ENCODE data around the gene EBLN1. TPM values are rescaled to one million over a fixed set of nuclear protein-coding genes. Genes with fewer than 3 reads are reported as not detected.

Gene EBLN1
- total and polyA plus RNA-seq, 2 of the 13 experiments (the other 11 are each of a cell fraction or from before 2014, with no cell fraction given): not detected

DNA sequence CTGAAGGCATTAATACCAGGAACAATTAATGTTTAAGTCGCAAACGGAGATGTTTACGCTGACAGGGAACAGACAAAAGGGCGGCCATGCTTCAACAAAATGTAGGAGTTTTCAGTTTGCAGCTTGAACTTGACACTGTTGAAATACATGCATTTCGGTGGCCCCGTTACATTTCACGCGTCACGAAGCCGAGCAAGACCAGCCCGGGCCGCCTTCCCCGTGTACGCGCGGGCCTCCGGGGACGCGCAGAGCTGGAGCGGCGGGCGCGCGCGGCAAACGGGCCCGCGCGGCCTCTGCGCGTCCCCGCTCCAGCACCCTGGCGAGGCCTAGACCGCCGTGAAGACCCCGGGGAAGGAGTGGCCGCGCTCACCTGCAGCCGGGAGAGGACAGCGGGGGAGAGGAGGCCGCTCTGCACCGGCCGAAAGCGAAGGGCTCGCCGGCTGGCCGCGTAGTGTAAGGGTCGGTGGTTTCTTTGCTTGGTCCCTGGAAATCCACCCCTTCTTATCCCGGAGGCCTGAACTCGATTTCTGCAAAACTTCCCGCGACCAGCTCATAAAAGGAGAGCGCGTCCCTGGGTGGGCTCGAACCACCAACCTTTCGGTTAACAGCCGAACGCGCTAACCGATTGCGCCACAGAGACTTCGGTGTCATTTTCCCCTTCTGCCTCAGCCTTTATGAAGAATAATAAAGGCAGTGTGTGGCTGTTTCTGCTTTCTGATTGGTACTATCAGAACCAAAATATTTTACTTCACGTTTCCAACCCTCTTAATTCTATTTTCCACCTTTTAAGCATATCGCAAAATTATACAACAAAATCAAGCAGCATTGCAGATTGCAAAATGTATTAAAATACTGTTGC is 11.4 kb upstream of the EBLN1 start (continued):
- TF ChIP-seq, protein P1, sequence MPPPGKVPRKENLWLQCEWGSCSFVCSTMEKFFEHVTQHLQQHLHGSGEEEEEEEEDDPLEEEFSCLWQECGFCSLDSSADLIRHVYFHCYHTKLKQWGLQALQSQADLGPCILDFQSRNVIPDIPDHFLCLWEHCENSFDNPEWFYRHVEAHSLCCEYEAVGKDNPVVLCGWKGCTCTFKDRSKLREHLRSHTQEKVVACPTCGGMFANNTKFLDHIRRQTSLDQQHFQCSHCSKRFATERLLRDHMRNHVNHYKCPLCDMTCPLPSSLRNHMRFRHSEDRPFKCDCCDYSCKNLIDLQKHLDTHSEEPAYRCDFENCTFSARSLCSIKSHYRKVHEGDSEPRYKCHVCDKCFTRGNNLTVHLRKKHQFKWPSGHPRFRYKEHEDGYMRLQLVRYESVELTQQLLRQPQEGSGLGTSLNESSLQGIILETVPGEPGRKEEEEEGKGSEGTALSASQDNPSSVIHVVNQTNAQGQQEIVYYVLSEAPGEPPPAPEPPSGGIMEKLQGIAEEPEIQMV (CRISPR knock-in tag; IDR thresholded peaks at IDR 0.05; ENCODE audit: low read depth): 0 out of 2 replicates have a peak, but pooled peaks have one; percentile 33
- no peak for TF ChIP-seq CENPBD1 (CRISPR knock-in tag; IDR thresholded peaks at IDR 0.05; ENCODE audit: borderline replicate concordance, low read depth)
- no peak; the same call in 1 of the 2 replicates for TF ChIP-seq NR2F2 (IDR thresholded peaks at IDR 0.05; ENCODE audit: borderline replicate concordance, low read depth)
- no peak for TF ChIP-seq NFATC3 (CRISPR knock-in tag; IDR thresholded peaks at IDR 0.05)
- TF ChIP-seq ZNF546 (CRISPR knock-in tag; conservative IDR thresholded peaks at IDR 0.05): no peak
- no peak for TF ChIP-seq CREB3 (CRISPR knock-in tag; IDR thresholded peaks at IDR 0.05)
- TF ChIP-seq TMF1 (CRISPR knock-in tag; IDR thresholded peaks at IDR 0.05; ENCODE audit: low read depth): peak; percentile 52; the same call in 1 of the 2 replicates
- 0 out of 2 replicates have a peak, but pooled peaks have one; percentile 72 for TF ChIP-seq FOXC1 (CRISPR knock-in tag; IDR thresholded peaks at IDR 0.05; ENCODE audit: borderline replicate concordance)
- TF ChIP-seq ZNF451 (CRISPR knock-in tag; IDR thresholded peaks at IDR 0.05): no peak
- no peak for TF ChIP-seq ZNF121 (CRISPR knock-in tag; IDR thresholded peaks at IDR 0.05)
- peak; percentile 53; the same call in 1 of the 2 replicates for TF ChIP-seq ZNF607 (CRISPR knock-in tag; IDR thresholded peaks at IDR 0.05; ENCODE audit: borderline replicate concordance)
- TF ChIP-seq ARNT2 (CRISPR knock-in tag; IDR thresholded peaks at IDR 0.05; ENCODE audit: low read depth): peak; percentile 63
- TF ChIP-seq PAX8 (CRISPR knock-in tag; IDR thresholded peaks at IDR 0.05; ENCODE audit: borderline replicate concordance): no peak
- peak; percentile 47; the same call in 1 of the 2 replicates for TF ChIP-seq ZNF263 (CRISPR knock-in tag; IDR thresholded peaks at IDR 0.05)
- TF ChIP-seq RBM22 (optimal IDR thresholded peaks at IDR 0.05; ENCODE audit: low read length): peak; percentile 91
- no peak for TF ChIP-seq HMGA1 (CRISPR knock-in tag; conservative IDR thresholded peaks at IDR 0.05)
- no peak for TF ChIP-seq ZNF615 (CRISPR knock-in tag; IDR thresholded peaks at IDR 0.05; ENCODE audit: borderline replicate concordance)
- TF ChIP-seq ZFX (CRISPR knock-in tag; IDR thresholded peaks at IDR 0.05; ENCODE audit: low read depth): peak; percentile 99
- TF ChIP-seq, protein P2, sequence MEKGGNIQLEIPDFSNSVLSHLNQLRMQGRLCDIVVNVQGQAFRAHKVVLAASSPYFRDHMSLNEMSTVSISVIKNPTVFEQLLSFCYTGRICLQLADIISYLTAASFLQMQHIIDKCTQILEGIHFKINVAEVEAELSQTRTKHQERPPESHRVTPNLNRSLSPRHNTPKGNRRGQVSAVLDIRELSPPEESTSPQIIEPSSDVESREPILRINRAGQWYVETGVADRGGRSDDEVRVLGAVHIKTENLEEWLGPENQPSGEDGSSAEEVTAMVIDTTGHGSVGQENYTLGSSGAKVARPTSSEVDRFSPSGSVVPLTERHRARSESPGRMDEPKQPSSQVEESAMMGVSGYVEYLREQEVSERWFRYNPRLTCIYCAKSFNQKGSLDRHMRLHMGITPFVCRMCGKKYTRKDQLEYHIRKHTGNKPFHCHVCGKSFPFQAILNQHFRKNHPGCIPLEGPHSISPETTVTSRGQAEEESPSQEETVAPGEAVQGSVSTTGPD (CRISPR knock-in tag; IDR thresholded peaks at IDR 0.05): no peak
- no peak for TF ChIP-seq SNAPC2 (CRISPR knock-in tag; IDR thresholded peaks at IDR 0.05)
- TF ChIP-seq ZNF883 (CRISPR knock-in tag; IDR thresholded peaks at IDR 0.05; ENCODE audit: not compliant biosample characterization): peak; percentile 81
- peak; percentile 71 for TF ChIP-seq ZNF784 (CRISPR knock-in tag; IDR thresholded peaks at IDR 0.05; ENCODE audit: borderline replicate concordance)
- TF ChIP-seq HOXA9 (CRISPR knock-in tag; IDR thresholded peaks at IDR 0.05; ENCODE audit: borderline replicate concordance): no peak
- TF ChIP-seq ZNF589 (CRISPR knock-in tag; conservative IDR thresholded peaks at IDR 0.05): 0 out of 2 replicates have a peak, but pooled peaks have one; percentile 46
